Measurements from ENCODE around the gene AQP7. TPM values are rescaled to one million over a fixed set of nuclear protein-coding genes. Genes with fewer than 3 reads are reported as not detected.

Gene AQP7
- total RNA-seq, 1 donor from 2014 or later, result 3.7 TPM

DNA sequence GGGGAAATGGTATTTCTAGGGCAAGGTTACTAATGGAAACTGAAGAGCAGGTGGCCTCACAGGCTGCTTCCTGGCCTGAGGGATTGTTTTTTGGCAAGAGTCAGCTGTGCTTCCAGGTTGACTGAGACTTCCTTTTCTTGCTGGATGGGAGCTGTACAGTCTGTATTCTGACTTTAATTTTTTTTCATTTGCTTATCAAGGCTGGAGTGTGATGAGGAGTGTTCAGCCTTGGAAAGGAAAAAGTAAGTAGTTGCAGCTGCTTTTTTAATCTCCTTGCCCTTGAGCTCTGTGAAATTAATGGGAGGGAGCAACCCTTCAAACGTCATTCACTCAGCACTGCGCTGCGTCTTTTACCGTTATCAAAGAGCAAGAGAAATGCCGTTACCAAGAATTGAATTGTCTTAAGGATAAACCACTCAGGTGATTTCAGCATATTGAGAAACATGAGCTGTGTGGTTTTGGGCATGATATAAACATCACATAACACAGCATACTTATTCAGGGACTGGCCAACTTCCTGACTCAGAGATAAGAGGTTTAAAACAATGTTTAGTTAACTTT is 47.6 kb downstream of the AQP7 start:
- intact Hi-C loops (cut with DNase I), result no loop called here
- Histone ChIP-seq H3K4me3 (no peak overlapping the region), H3K4me1 (peaks cover 11% of the 10 kb centered on the region), H3K9me3 (no peaks in the 10 kb centered on the region), H3K36me3 (peaks cover 18% of the 10 kb centered on the region), H3K27ac (no peak overlapping the region), H3K27me3 (ENCODE audit: low read depth) (no peaks in the 10 kb centered on the region)
- DNase-seq, result no peak
- TF ChIP-seq, protein P1, sequence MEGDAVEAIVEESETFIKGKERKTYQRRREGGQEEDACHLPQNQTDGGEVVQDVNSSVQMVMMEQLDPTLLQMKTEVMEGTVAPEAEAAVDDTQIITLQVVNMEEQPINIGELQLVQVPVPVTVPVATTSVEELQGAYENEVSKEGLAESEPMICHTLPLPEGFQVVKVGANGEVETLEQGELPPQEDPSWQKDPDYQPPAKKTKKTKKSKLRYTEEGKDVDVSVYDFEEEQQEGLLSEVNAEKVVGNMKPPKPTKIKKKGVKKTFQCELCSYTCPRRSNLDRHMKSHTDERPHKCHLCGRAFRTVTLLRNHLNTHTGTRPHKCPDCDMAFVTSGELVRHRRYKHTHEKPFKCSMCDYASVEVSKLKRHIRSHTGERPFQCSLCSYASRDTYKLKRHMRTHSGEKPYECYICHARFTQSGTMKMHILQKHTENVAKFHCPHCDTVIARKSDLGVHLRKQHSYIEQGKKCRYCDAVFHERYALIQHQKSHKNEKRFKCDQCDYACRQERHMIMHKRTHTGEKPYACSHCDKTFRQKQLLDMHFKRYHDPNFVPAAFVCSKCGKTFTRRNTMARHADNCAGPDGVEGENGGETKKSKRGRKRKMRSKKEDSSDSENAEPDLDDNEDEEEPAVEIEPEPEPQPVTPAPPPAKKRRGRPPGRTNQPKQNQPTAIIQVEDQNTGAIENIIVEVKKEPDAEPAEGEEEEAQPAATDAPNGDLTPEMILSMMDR (IDR thresholded peaks at IDR 0.05), result no peak
- peak; percentile 47 to 76 for ATAC-seq

DNA sequence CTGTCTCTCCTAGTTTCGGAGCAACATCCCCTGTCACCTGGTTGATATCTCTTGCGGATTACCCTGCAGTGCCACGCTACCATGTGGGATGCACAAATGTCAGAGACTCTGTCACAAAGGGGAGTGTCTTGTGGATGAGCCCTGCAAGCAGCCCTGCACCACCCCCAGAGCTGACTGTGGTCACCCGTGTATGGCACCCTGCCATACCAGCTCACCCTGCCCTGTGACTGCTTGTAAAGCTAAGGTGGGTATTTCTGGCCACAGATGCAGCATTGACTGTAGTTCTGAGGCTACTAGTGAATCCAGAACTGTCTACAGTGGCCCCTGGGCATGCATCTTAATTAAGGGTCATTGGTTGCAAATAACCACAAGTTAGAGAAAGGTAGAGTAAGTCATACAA is 50.8 kb downstream of the AQP7 start:
- ATAC-seq, result no peak
- no peaks in the 10 kb centered on the region for H3K27me3 ChIP-seq (ENCODE audit: low read depth)
- no peak overlapping the region for H3K27ac ChIP-seq
- no peak for DNase-seq
- H3K4me1 ChIP-seq, result peaks cover 11% of the 10 kb centered on the region
- TF ChIP-seq, protein P1 (IDR thresholded peaks at IDR 0.05), result no peak
- H3K9me3 ChIP-seq, result no peaks in the 10 kb centered on the region
- intact Hi-C loops (cut with DNase I), result no loop called here
- H3K36me3 ChIP-seq, result peaks cover 32% of the 10 kb centered on the region
- H3K4me3 ChIP-seq, result no peak overlapping the region

DNA sequence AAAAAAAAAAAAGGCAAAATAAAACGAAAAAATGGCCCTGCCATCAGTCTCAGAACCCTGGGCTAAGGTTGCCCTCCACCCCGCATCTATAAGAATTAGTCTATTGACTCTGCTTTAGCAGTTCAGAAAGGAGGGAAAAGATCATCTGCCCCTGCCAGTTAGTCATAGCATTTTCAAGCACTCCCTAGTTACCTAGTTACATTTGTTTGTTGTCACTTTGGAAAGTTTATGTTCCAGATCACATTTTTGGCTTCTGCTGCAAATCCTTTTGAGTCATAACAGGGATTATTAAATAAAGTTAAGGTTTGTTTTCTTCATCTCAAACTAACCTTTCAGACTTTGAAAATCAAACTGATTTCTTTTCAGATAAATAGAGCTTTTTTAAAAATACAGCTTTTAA is 52.1 kb downstream of the AQP7 start:
- DNase-seq (no peak), ATAC-seq (peak; percentile 79 to 88)
- Histone ChIP-seq H3K4me3 (no peak overlapping the region), H3K9me3 (no peaks in the 10 kb centered on the region), H3K27ac (peak overlapping the region; percentile 71), H3K27me3 (ENCODE audit: low read depth) (no peaks in the 10 kb centered on the region), H3K4me1 (peaks cover 11% of the 10 kb centered on the region), H3K36me3 (peaks cover 43% of the 10 kb centered on the region)
- TF ChIP-seq, protein P1 (IDR thresholded peaks at IDR 0.05), result no peak
- intact Hi-C loops (cut with DNase I), result no loop called here

DNA sequence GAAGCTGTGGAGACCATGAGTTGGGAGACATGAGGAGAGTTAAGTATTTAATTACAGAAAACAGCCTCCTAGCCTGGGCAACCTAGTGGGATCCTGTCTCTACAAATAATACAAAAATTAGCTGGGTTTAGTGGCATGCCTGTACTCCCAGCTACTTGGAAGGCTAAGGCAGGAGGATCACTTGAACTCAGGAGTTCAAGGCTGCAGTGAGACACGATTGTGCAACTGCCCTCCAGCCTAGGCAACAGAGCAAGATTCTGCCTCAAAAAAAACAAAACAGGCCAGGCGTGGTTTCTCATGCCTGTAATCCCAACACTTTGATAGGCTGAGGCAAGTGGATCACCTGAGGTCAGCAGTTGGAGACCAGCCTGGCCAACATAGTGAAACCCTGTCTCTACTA is 52.6 kb downstream of the AQP7 start:
- no peaks in the 10 kb centered on the region for H3K27me3 ChIP-seq (ENCODE audit: low read depth)
- DNase-seq (no peak), ATAC-seq (peak; percentile 21 to 29)
- peaks cover 5% of the 10 kb centered on the region for H3K4me1 ChIP-seq
- intact Hi-C loops (cut with DNase I), result no loop called here
- peak overlapping the region; percentile 71 for H3K27ac ChIP-seq
- peaks cover 49% of the 10 kb centered on the region for H3K36me3 ChIP-seq
- no peak overlapping the region for H3K4me3 ChIP-seq
- no peaks in the 10 kb centered on the region for H3K9me3 ChIP-seq
- TF ChIP-seq, protein P1 (IDR thresholded peaks at IDR 0.05), result no peak

DNA sequence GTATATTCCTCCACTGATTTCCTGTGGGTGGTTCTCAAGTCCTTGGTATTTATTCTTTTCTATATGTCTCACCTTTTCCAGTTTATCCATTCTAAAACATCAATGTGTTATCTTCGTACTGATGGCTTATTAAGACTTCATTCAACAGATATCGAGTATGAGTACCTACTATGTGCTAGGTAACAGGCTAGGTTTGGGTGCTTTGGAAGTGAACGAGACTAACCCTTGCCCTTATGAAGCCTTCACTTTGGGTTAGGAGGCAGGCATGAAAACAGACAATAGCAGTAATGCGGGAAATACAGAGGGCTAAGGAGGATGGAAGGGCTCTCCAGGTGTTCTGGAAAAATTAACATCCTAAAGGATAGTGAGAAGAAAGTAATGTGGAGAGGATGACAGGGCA is 53.4 kb downstream of the AQP7 start:
- no peak for ATAC-seq
- intact Hi-C loops (cut with DNase I), result no loop called here
- TF ChIP-seq, protein P1 (IDR thresholded peaks at IDR 0.05), result no peak
- no peak overlapping the region for H3K27ac ChIP-seq
- H3K27me3 ChIP-seq (ENCODE audit: low read depth), result no peaks in the 10 kb centered on the region
- DNase-seq, result no peak
- no peaks in the 10 kb centered on the region for H3K4me1 ChIP-seq
- H3K9me3 ChIP-seq, result no peaks in the 10 kb centered on the region
- no peak overlapping the region for H3K4me3 ChIP-seq
- peaks cover 56% of the 10 kb centered on the region for H3K36me3 ChIP-seq
